ENCODE measurements around the gene ENOSF1.
"Not testable (repeated sequence)": the region's sequence is repeated elsewhere in the genome, so short reads cannot be mapped to it uniquely, and the experiment has no call there.

ENOSF1 gene

GRCh38 chr18:712401-713134 is at the start of gene ENOSF1:
TSS of gene ENOSF1 (minus strand) at chr18:712630. CDS start at chr18:712587, 43 bp downstream.
- DNase-seq (ENCODE audit: low read depth), result peak; percentile 66

GRCh38 chr18:759864-760263 is 47.4 kb upstream of the ENOSF1 start:
- not testable (repeated sequence) for DNase-seq (ENCODE audit: low read depth)

GRCh38 chr18:755506-755905 is 43.1 kb upstream of the ENOSF1 start:
- DNase-seq (ENCODE audit: low read depth), result no peak

GRCh38 chr18:754656-755055 is 42.2 kb upstream of the ENOSF1 start:
- no peak for DNase-seq (ENCODE audit: low read depth)

- no peak for DNase-seq (ENCODE audit: low read depth)
Measured at GRCh38 chr18:750456-750855, 38.0 kb upstream of the ENOSF1 start.

- no peak for DNase-seq (ENCODE audit: low read depth)
Measured at GRCh38 chr18:744832-745597, 32.6 kb upstream of the ENOSF1 start.

GRCh38 chr18:741931-742512 is 29.6 kb upstream of the ENOSF1 start:
- no peak for DNase-seq (ENCODE audit: low read depth)

- DNase-seq (ENCODE audit: low read depth), result no peak
Measured at GRCh38 chr18:732371-732770, 19.9 kb upstream of the ENOSF1 start.

- DNase-seq (ENCODE audit: low read depth), result no peak
Measured at GRCh38 chr18:731185-731584, 18.8 kb upstream of the ENOSF1 start.

GRCh38 chr18:730692-731091 is 18.3 kb upstream of the ENOSF1 start:
- no peak for DNase-seq (ENCODE audit: low read depth)

GRCh38 chr18:730120-730519 is 17.7 kb upstream of the ENOSF1 start:
- not testable (repeated sequence) for DNase-seq (ENCODE audit: low read depth)

- DNase-seq (ENCODE audit: low read depth), result no peak
Measured at GRCh38 chr18:725646-726045, 13.2 kb upstream of the ENOSF1 start.

GRCh38 chr18:723541-724080 is 11.2 kb upstream of the ENOSF1 start:
- DNase-seq (ENCODE audit: low read depth), result no peak

GRCh38 chr18:717003-717402 is 4.6 kb upstream of the ENOSF1 start:
- no peak for DNase-seq (ENCODE audit: low read depth)

GRCh38 chr18:715626-716025 is 3.2 kb upstream of the ENOSF1 start:
- DNase-seq (ENCODE audit: low read depth), result peak; percentile 56

GRCh38 chr18:713135-713490 is 683 bp upstream of the ENOSF1 start:
- DNase-seq (ENCODE audit: low read depth), result no peak

GRCh38 chr18:711657-712400 is 601 bp downstream of the ENOSF1 start:
- DNase-seq (ENCODE audit: low read depth), result peak; percentile 69

- no peak for DNase-seq (ENCODE audit: low read depth)
Measured at GRCh38 chr18:711310-711656, 1.1 kb downstream of the ENOSF1 start.

- no peak for DNase-seq (ENCODE audit: low read depth)
Measured at GRCh38 chr18:710418-711300, 1.8 kb downstream of the ENOSF1 start.

GRCh38 chr18:709771-710170 is 2.7 kb downstream of the ENOSF1 start:
- DNase-seq (ENCODE audit: low read depth), result no peak

- DNase-seq (ENCODE audit: low read depth), result no peak
Measured at GRCh38 chr18:708096-708495, 4.3 kb downstream of the ENOSF1 start.

Data from GM04504 (cell line).